Measurements from ENCODE around the gene MAGI2.

The MAGI2 gene

GRCh38 chr7:78232806-78233205, 1220.7 kb downstream of the MAGI2 start:
- H3K4me3 ChIP-seq (ENCODE audit: low read depth, low read length), result no peak overlapping the region
- DNase-seq (ENCODE audit: low read depth), result no peak
- TF ChIP-seq, protein P1, sequence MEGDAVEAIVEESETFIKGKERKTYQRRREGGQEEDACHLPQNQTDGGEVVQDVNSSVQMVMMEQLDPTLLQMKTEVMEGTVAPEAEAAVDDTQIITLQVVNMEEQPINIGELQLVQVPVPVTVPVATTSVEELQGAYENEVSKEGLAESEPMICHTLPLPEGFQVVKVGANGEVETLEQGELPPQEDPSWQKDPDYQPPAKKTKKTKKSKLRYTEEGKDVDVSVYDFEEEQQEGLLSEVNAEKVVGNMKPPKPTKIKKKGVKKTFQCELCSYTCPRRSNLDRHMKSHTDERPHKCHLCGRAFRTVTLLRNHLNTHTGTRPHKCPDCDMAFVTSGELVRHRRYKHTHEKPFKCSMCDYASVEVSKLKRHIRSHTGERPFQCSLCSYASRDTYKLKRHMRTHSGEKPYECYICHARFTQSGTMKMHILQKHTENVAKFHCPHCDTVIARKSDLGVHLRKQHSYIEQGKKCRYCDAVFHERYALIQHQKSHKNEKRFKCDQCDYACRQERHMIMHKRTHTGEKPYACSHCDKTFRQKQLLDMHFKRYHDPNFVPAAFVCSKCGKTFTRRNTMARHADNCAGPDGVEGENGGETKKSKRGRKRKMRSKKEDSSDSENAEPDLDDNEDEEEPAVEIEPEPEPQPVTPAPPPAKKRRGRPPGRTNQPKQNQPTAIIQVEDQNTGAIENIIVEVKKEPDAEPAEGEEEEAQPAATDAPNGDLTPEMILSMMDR (conservative IDR thresholded peaks at IDR 0.05; ENCODE audit: low read depth, low read length), result no peak

DNA sequence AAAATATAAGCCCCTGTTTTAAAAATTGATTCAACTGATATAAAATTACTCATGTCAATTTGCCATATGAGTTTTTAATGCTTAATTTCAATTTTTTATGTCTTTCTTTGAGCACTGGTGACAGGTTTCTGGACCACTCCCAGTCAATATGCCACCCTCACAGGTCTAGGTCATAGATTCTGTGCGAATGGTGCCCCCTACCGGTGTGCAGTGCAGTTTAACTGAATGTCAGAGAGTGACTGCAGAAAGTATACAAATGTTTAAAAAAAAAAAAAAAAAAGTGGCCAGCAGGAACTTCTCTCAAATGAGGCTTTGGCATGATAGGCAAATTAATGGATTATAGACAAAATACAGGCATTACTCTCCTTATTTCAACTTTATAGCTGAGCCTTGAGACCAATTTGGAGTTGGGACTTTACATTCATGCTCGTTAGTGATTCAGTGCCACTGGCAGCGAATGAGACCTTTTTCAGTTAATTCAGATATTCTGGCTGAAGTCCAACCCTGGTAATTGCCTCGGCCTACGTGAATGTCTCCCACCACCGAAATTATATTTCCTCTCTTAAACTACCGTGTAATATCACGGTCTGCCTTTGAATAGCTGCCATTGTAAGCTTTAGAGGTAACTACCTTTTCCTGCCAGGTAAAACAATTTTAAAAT, 1227.3 kb downstream of the MAGI2 start:
- TF ChIP-seq, protein P1 (conservative IDR thresholded peaks at IDR 0.05; ENCODE audit: low read depth, low read length), result peak; percentile 32
- H3K4me3 ChIP-seq (ENCODE audit: low read depth, low read length), result no peak overlapping the region
- DNase-seq (ENCODE audit: low read depth), result peak; percentile 6

GRCh38 chr7:78225534-78225933, 1227.9 kb downstream of the MAGI2 start:
- peak; percentile 44 for DNase-seq (ENCODE audit: low read depth)
- TF ChIP-seq, protein P1 (conservative IDR thresholded peaks at IDR 0.05; ENCODE audit: low read depth, low read length), result no peak

GRCh38 chr7:78224923-78225322, 1228.5 kb downstream of the MAGI2 start:
- no peak for DNase-seq (ENCODE audit: low read depth)
- no peak overlapping the region for H3K4me3 ChIP-seq (ENCODE audit: low read depth, low read length)
- TF ChIP-seq, protein P1 (conservative IDR thresholded peaks at IDR 0.05; ENCODE audit: low read depth, low read length), result no peak

More at GRCh38 chr7:78225534-78225933, 1227.9 kb downstream of the MAGI2 start:
- H3K4me3 ChIP-seq (ENCODE audit: low read depth, low read length), result no peak overlapping the region

DNA sequence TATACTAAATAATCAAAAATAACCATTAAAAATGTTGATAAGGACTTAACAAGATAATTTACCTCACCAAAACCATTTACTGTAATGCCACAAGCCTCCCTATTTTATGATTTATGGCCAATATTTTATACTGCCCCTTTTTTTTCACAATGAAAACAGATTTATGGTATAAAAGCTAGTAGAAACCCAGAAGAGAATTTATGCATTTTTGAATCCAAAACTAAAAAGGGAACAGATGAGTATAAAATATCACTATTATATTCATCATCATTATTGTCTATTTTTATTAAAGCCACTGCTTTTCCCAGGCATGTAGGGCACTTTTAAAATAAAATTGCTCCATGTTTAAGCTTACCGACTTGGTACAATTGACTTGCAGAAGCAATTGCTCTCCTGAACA, 1229.9 kb downstream of the MAGI2 start:
- TF ChIP-seq, protein P1 (conservative IDR thresholded peaks at IDR 0.05; ENCODE audit: low read depth, low read length), result no peak
- H3K4me3 ChIP-seq (ENCODE audit: low read depth, low read length), result no peak overlapping the region
- no peak for DNase-seq (ENCODE audit: low read depth)

GRCh38 chr7:78222001-78222751, 1231.3 kb downstream of the MAGI2 start:
- TF ChIP-seq, protein P1 (conservative IDR thresholded peaks at IDR 0.05; ENCODE audit: low read depth, low read length), result no peak
- H3K4me3 ChIP-seq (ENCODE audit: low read depth, low read length), result no peak overlapping the region
- peak; percentile 22 for DNase-seq (ENCODE audit: low read depth)

Measured in choroid plexus epithelial cell (primary cell).